H1 (cell line): ENCODE data around the gene ROS1. TPM values are rescaled to one million over a fixed set of nuclear protein-coding genes. Genes with fewer than 3 reads are reported as not detected.

Experiments
- CTCF ChIA-PET: fragments of 300-600 bp; sonication (Branson Sonifier 250); formaldehyde crosslinking; loops from one replicate; lab custom pipeline; 2021; ENCODE audit not compliant: partially characterized antibody; lab: Charles Lee
- POLR2A ChIA-PET: fragments of 300-600 bp; sonication (Branson Sonifier 250); formaldehyde crosslinking; loops from one replicate; lab custom pipeline; 2021; ENCODE audit warnings: inconsistent platforms; ENCODE audit not compliant: partially characterized antibody; lab: Charles Lee
- DNase-seq, 2 experiments: peaks; one replicate each; pipeline versions ENCODE4 v3.0.0 to v3.0.0-alpha.2; 2010 to 2022; ENCODE audit warnings: low spot score in 2 of 2, low read depth in 1 of 2, mixed read lengths in 1 of 2
- FAIRE-seq: peaks from 2 replicates; lab custom pipeline; 2011; peaks lifted over from hg19 to GRCh38; lab: Jason Lieb, UNC
- H2AFZ ChIP-seq: 2 replicates; pipeline ENCODE4 v1.8.1; 2012; ENCODE audit warnings: low read length, inconsistent platforms
- H2AK5ac ChIP-seq: 2 replicates; pipeline ENCODE4 v1.6.1; 2013; ENCODE audit warnings: low read depth, low read length
- H2BK120ac ChIP-seq: replicated peaks from 2 replicates; pipeline ENCODE3; 2013; ENCODE audit warnings: low read depth, low read length, inconsistent platforms
- H2BK12ac ChIP-seq: 2 replicates; pipeline ENCODE4 v1.6.1; 2013; ENCODE audit warnings: low read depth, low read length
- H2BK15ac ChIP-seq: 2 replicates; pipeline ENCODE4 v1.6.1; 2013; ENCODE audit warnings: low read length
- H2BK20ac ChIP-seq: 2 replicates; pipeline ENCODE4 v1.6.1; 2013; ENCODE audit warnings: low read length
- H2BK5ac ChIP-seq: 2 replicates; pipeline ENCODE4 v1.6.1; 2013; ENCODE audit warnings: low read depth, low read length
- H3K14ac ChIP-seq: 2 replicates; pipeline ENCODE4 v1.6.1; 2013; ENCODE audit warnings: inconsistent platforms; ENCODE audit not compliant: insufficient read length
- H3K18ac ChIP-seq: 2 replicates; pipeline ENCODE4 v1.6.1; 2013; ENCODE audit warnings: low read length; ENCODE audit errors: extremely low read depth
- H3K23ac ChIP-seq: 2 replicates; pipeline ENCODE4 v1.6.1; 2013; ENCODE audit warnings: inconsistent platforms; ENCODE audit not compliant: insufficient read length
- H3K23me2 ChIP-seq: 2 replicates; pipeline ENCODE4 v1.6.1; 2013; ENCODE audit warnings: low read depth, low read length
- H3K27ac ChIP-seq: 2 replicates; pipeline ENCODE4 v1.6.1; 2011; ENCODE audit warnings: low read depth, low read length, inconsistent platforms
- H3K27me3 ChIP-seq, 4 experiments: replicated peaks in 1 of 4; 1 replicate in 1 of 4; 2 replicates in 3 of 4; pipeline versions ENCODE4 v1.6.1 to v1.8.1; 2011 to 2013; ENCODE audit warnings: low read length in 3 of 4, mild to moderate bottlenecking in 3 of 4, inconsistent platforms in 2 of 4, mixed read lengths in 2 of 4, moderate library complexity in 1 of 4; ENCODE audit not compliant: control insufficient read depth in 3 of 4, insufficient read depth in 3 of 4; ENCODE audit errors: extremely low read depth in 1 of 4
- H3K36me3 ChIP-seq, 4 experiments: 2 replicates each; pipeline versions ENCODE4 v1.6.1 to v1.8.1; 2011 to 2013; ENCODE audit warnings: mild to moderate bottlenecking in 4 of 4, low read length in 3 of 4, moderate library complexity in 2 of 4, control low read depth in 1 of 4, inconsistent platforms in 1 of 4; ENCODE audit not compliant: insufficient read depth in 4 of 4, control insufficient read depth in 2 of 4
- H3K4ac ChIP-seq: replicated peaks from 2 replicates; pipeline ENCODE3; 2013; ENCODE audit warnings: low read length, low read depth, mixed read lengths, inconsistent platforms; ENCODE audit not compliant: insufficient read length
- H3K4me1 ChIP-seq, 4 experiments: replicated peaks in 1 of 4; 1 replicate in 1 of 4; 2 replicates in 3 of 4; pipeline versions ENCODE4 v1.6.1 to v1.8.1; 2011 to 2013; ENCODE audit warnings: low read length in 3 of 4, inconsistent platforms in 2 of 4, mixed read lengths in 1 of 4; ENCODE audit not compliant: insufficient read depth in 4 of 4, control insufficient read depth in 3 of 4
- H3K4me2 ChIP-seq, 2 experiments: 2 replicates each; pipeline versions ENCODE4 v1.6.1 to v1.8.1; 2011 to 2013; ENCODE audit warnings: low read depth in 2 of 2, low read length in 2 of 2, control low read depth in 1 of 2, inconsistent platforms in 1 of 2, mild to moderate bottlenecking in 1 of 2; ENCODE audit not compliant: insufficient read depth in 1 of 2
- H3K4me3 ChIP-seq, 4 experiments: fragments of 200-600, 300-600 bp in 1 of 4; sonication (generic), shearing (Covaris generic), sonication (Bioruptor Twin) in 1 of 4; 2 replicates each; pipeline versions ENCODE4 v1.5.1 to v1.8.1; 2011 to 2016; ENCODE audit warnings: low read length in 4 of 4, low read depth in 3 of 4, control low read depth in 2 of 4, inconsistent platforms in 2 of 4, mild to moderate bottlenecking in 2 of 4, mixed read lengths in 1 of 4, moderate library complexity in 1 of 4; ENCODE audit not compliant: insufficient read depth in 2 of 4; ENCODE audit errors: extremely low read depth in 1 of 4
- H3K56ac ChIP-seq: replicated peaks from 2 replicates; pipeline ENCODE3; 2013; ENCODE audit warnings: low read depth, mild to moderate bottlenecking, mixed read lengths, low read length, inconsistent platforms; ENCODE audit not compliant: insufficient read length
- H3K79me1 ChIP-seq: 2 replicates; pipeline ENCODE4 v1.6.1; 2013; ENCODE audit warnings: low read depth, low read length, control low read depth
- H3K79me2 ChIP-seq, 2 experiments: 2 replicates each; pipeline versions ENCODE4 v1.6.1 to v1.8.1; 2012 to 2013; ENCODE audit warnings: low read length in 2 of 2, mild to moderate bottlenecking in 2 of 2, inconsistent platforms in 1 of 2; ENCODE audit not compliant: insufficient read depth in 2 of 2, control insufficient read depth in 1 of 2
- H3K9ac ChIP-seq, 4 experiments: replicated peaks in 1 of 4; 1 replicate in 1 of 4; 2 replicates in 3 of 4; pipeline versions ENCODE4 v1.6.1 to v1.8.1; 2011 to 2013; ENCODE audit warnings: low read depth in 3 of 4, low read length in 3 of 4, control low read depth in 2 of 4, mild to moderate bottlenecking in 2 of 4, moderate library complexity in 2 of 4, inconsistent platforms in 1 of 4; ENCODE audit errors: extremely low read depth in 1 of 4
- H3K9me3 ChIP-seq, 2 experiments: 2 replicates each; pipeline versions ENCODE4 v1.6.1 to v1.8.1; 2012 to 2013; ENCODE audit warnings: mild to moderate bottlenecking in 2 of 2, moderate library complexity in 2 of 2, control low read depth in 1 of 2, inconsistent platforms in 1 of 2, low read depth in 1 of 2, low read length in 1 of 2, mixed read lengths in 1 of 2; ENCODE audit not compliant: insufficient read depth in 2 of 2
- H4K20me1 ChIP-seq, 2 experiments: replicated peaks in 1 of 2; 2 replicates each; pipeline versions ENCODE3 to v1.8.1; 2011 to 2013; ENCODE audit warnings: inconsistent platforms in 2 of 2, low read length in 2 of 2, mild to moderate bottlenecking in 1 of 2; ENCODE audit not compliant: insufficient read depth in 2 of 2, control insufficient read depth in 1 of 2
- H4K5ac ChIP-seq: 2 replicates; pipeline ENCODE4 v1.6.1; 2013; ENCODE audit warnings: low read length, low read depth, mixed read lengths, inconsistent platforms; ENCODE audit not compliant: insufficient read length
- H4K8ac ChIP-seq: 2 replicates; pipeline ENCODE4 v1.8.0; 2013; ENCODE audit warnings: mild to moderate bottlenecking, moderate library complexity, low read length, inconsistent platforms; ENCODE audit not compliant: insufficient read depth; ENCODE audit errors: extremely low read depth
- H4K91ac ChIP-seq: replicated peaks from 2 replicates; pipeline ENCODE3; 2013; ENCODE audit warnings: low read length, mixed read lengths, inconsistent platforms; ENCODE audit not compliant: insufficient read length
- WGBS, 2 experiments: shearing (Covaris generic) in 1 of 2; methylation state at CpG; one replicate each; pipeline versions ENCODE4 v1.1.6 to v1.1.7; 2013 to 2015; ENCODE audit warnings: low lambda C conversion rate in 2 of 2, mixed read lengths in 2 of 2, inconsistent platforms in 1 of 2, low coverage in 1 of 2, missing lambda C conversion rate in 1 of 2; ENCODE audit not compliant: insufficient replicate concordance in 2 of 2, insufficient coverage in 1 of 2, insufficient read length in 1 of 2; ENCODE audit errors: extremely low coverage in 1 of 2, missing lambda C conversion rate in 1 of 2; 5-methylcytosine and 5-hydroxymethylcytosine counted together
- long read RNA-seq, 2 experiments: library from RNA in 1 of 2; library from capped mRNA in 1 of 2; stranded (forward); transcript quantifications; one replicate each; pipeline ENCODE4 v2.0.0, GENCODE V29; 2021; ENCODE audit warnings: inconsistent platforms in 1 of 2
- polyA minus RNA-seq, 3 experiments: library from RNA; depleted of rRNA, polyadenylated mRNA; stranded (reverse); fragments of >200 nt; gene quantifications; 1 replicate in 2 of 3; 2 replicates in 1 of 3; pipeline ENCODE4 v1.2.3, GENCODE V29; 2011
- polyA plus RNA-seq, 7 experiments: library from polyadenylated mRNA; depleted of rRNA in 3 of 7; stranded (reverse) in 5 of 7; unstranded in 2 of 7; fragments of >200 nt in 5 of 7; fragments of 200-250 nt in 2 of 7; gene quantifications; 1 replicate in 5 of 7; 2 replicates in 1 of 7; 4 replicates in 1 of 7; pipeline versions ENCODE4 v1.2.1 to v1.2.3, GENCODE V29; 2011 to 2013; ENCODE audit warnings: missing spikeins in 2 of 7, mixed read lengths in 2 of 7
- total RNA-seq: library from RNA; stranded (reverse); fragmentation: NEBNext Ultra II Directional; extraction: Animal tissue kit (Norgen Biotek cat#: 25700); gene quantifications from 2 replicates; pipeline ENCODE4 v1.2.1, GENCODE V29; 2021

Gene ROS1
- not detected in 2 replicates for total RNA-seq
- not detected in 2 replicates for polyA plus RNA-seq (2011; rRNA removed)
- not detected for polyA plus RNA-seq (2011; cell fraction: cytosol; rRNA removed)
- not detected for polyA plus RNA-seq (2011; cell fraction: nucleus; rRNA removed)
- polyA plus RNA-seq (2012, experiment 1 of 2) = not detected in 4 replicates
- polyA plus RNA-seq (2012, experiment 2 of 2) = not detected
- polyA plus RNA-seq (2013, experiment 1 of 2) = not detected
- not detected for polyA plus RNA-seq (2013, experiment 2 of 2)
- polyA minus RNA-seq (2011; rRNA and poly(A)+ RNA removed) = not detected in 2 replicates
- polyA minus RNA-seq (2011; cell fraction: cytosol; rRNA and poly(A)+ RNA removed) = not detected
- polyA minus RNA-seq (2011; cell fraction: nucleus; rRNA and poly(A)+ RNA removed) = not detected
- long read RNA-seq, experiment 1 = 0 reads
- long read RNA-seq, experiment 2 = 0 reads

DNA sequence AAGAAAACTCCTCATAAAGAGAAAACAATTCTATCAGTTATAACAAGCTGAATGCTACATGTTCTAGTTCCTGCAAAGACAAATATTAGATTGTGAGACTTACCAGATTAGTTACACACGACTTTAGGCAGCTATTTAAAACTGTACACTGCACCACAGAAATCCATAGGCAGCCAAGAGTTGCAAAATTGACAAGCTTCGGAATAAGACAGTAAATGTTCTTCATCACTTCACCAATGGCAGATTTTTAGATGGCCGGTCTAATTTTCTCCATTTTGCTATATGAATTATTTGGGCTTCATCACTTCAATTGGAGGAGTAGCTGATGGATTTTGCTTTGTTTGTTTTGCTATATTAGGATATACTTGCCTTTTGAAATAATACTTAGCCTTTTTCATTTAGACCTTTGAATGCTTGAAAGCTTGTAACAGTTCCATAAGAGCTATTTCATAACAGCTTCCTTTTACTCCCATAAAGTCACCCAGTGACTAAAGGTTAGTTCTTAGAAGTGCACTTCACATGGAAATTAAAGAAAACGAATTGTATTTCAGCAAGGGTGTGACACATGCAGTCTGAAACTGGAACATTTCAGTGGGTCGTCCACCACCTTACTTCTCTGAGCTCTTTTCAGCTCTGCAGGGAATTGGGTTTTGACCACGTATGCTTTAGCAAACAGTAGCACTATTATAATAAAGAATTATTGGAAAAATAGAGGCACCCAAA, at the start of gene ROS1:
TSS of gene ROS1 (minus strand) at position 512 of the 723 bp plus-strand sequence. CDS start at position 226, 286 bp downstream.
- FAIRE-seq (no peak), DNase-seq (no peak)
- H2AK5ac ChIP-seq = no peak within 1 kb of the TSS
- H4K8ac ChIP-seq = no peak within 1 kb of the TSS
- no peak within 1 kb of the TSS for H3K23ac ChIP-seq
- H3K27ac ChIP-seq = no peak within 1 kb of the TSS
- H3K56ac ChIP-seq = no peak within 1 kb of the TSS
- H2BK15ac ChIP-seq = no peak within 1 kb of the TSS
- no peaks in the 10 kb centered on the region for H3K36me3 ChIP-seq
- H2BK12ac ChIP-seq = no peak within 1 kb of the TSS
- no peak within 1 kb of the TSS for H3K9ac ChIP-seq
- H3K4ac ChIP-seq = no peak within 1 kb of the TSS
- no peaks in the 10 kb centered on the region for H4K20me1 ChIP-seq
- H3K18ac ChIP-seq = no peak within 1 kb of the TSS
- H2AFZ ChIP-seq = no peak within 1 kb of the TSS
- H2BK120ac ChIP-seq = no peak within 1 kb of the TSS
- H3K4me1 ChIP-seq = no peaks in the 10 kb centered on the region
- H3K9me3 ChIP-seq = no peaks in the 10 kb centered on the region
- ChIA-PET POLR2A (no interaction called here), CTCF (interaction anchor here (0.9 to 2.0 kb wide), 9 partner anchors 9 to 351 kb away, joined by 3 to 5 read pairs (median 3); no protein-coding TSS in a partner anchor)
- no peaks in the 10 kb centered on the region for H3K79me2 ChIP-seq
- H3K4me3 ChIP-seq = no peak within 1 kb of the TSS
- WGBS, 2 experiments = 89% methylated on average over 6 of the region's 6 CpGs; no CpG with 5 or more reads in 1 of the 2 experiments
- no peaks in the 10 kb centered on the region for H3K23me2 ChIP-seq
- no peak within 1 kb of the TSS for H4K5ac ChIP-seq
- H3K27me3 ChIP-seq = no peaks in the 10 kb centered on the region
- H3K4me2 ChIP-seq = no peak within 1 kb of the TSS
- H2BK5ac ChIP-seq = no peak within 1 kb of the TSS
- no peaks in the 10 kb centered on the region for H3K79me1 ChIP-seq
- no peak within 1 kb of the TSS for H2BK20ac ChIP-seq
- no peak within 1 kb of the TSS for H3K14ac ChIP-seq
- H4K91ac ChIP-seq = no peak within 1 kb of the TSS
